Articular chondrocyte of knee joint (primary cell): Measurements from ENCODE around the gene YIPF4. TPM values are rescaled to one million over a fixed set of nuclear protein-coding genes. Genes with fewer than 3 reads are reported as not detected.

Experiments
- total RNA-seq: library from RNA; depleted of rRNA; stranded (reverse); fragments of >200 nt; gene quantifications from 2 replicates; pipeline ENCODE4 v1.2.3, GENCODE V29; 2012

YIPF4 gene
- 39.3 and 40.0 TPM in 2 replicates for total RNA-seq

GRCh38 chr2:32277674-32278477 is at the start of gene YIPF4:
TSS of gene YIPF4 (plus strand) at chr2:32277904. CDS start at chr2:32278156, 252 bp downstream.

DNA sequence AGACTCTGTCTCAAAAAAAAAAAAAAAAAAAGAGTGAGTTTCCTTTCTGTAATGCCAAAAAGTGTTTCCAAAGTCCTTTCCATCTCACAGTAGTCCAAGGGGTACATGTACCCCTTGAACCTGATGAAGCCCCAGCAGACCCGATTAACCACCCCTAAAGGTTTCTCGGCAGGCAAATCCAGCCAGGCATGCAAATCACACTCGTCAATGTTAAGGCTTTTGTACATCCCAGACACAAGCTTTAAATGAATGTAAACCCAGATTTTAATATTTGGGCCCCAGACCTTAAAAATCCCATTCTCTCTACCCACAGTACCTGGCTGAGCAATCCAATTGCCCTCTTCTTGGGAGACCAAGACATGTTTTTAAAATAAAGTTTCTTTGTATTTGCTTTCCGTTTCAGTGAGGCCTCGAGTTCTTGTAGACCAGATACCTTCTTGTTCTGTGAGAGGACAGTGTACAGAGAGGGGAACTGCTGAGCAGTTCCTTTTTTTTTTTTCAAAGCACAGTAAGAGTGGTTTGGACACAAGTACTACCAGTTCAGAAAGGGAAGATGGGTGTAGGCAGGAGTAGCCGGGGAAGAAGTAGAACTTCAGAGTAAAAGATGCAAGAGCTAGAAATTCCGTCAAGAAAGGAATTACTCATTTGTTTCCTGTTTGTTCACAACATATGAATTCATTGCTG is 13.1 kb upstream of the YIPF4 start, which contains the start of gene NLRC4:
Gene NLRC4 (minus strand): TSS at position 465 of the 684 bp plus-strand sequence. CDS start 8,111 bp downstream, outside the sequence.

DNA sequence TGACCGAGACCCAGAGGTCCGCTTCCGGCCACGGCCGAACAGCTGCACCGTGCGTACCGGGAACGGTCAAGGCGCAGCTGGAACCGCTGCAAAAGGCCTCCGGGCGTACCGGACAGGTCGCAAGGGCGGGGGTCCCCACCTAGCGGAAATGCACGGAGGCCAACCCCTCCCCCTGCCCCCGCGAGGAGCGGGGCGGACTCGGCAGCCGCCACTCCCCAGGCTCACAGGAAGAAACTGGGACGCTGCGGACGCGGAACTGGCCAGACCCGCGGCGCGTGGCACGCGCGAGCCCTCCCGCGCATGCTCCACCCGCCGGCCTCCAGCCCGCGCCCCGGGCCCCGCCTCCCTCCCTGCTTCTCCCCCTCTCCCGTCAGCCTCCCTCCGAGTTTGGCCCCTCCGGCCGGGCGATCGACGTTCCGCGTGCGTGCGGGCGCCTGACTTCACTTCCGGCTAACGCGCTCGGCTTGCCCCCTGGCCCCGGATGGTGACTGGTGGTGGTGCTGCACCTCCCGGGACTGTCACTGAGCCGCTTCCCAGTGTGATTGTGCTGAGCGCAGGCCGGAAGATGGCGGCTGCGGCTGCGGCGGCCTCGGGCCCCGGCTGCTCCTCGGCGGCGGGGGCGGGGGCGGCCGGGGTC is 79.1 kb downstream of the YIPF4 start, which contains the start of gene BIRC6:
Gene BIRC6 (plus strand): TSS at position 343 of the 637 bp plus-strand sequence. CDS start 139 bp downstream, at position 482.

Other genes with a start within 250 kb of the YIPF4 start
- gene DPY30, start 238.1 kb upstream of the YIPF4 start, total RNA-seq = 51.0 and 65.3 TPM in 2 replicates
- gene SPAST, start 214.3 kb upstream of the YIPF4 start, total RNA-seq = 28.0 and 30.2 TPM in 2 replicates
- gene SLC30A6, start 112.0 kb upstream of the YIPF4 start, total RNA-seq = 42.5 and 45.8 TPM in 2 replicates
- gene NLRC4, start 13.0 kb upstream of the YIPF4 start, total RNA-seq = not detected in 2 replicates
- gene BIRC6, start 79.1 kb downstream of the YIPF4 start, total RNA-seq = 154 and 171 TPM in 2 replicates